ENCODE results near the gene PLAU. TPM values are rescaled to one million over a fixed set of nuclear protein-coding genes. Genes with fewer than 3 reads are reported as not detected.
A peak's percentile ranks its signal among the peaks of the same experiment; 100 is the strongest.
"Not testable (repeated sequence)": the region's sequence is repeated elsewhere in the genome, so short reads cannot be mapped to it uniquely, and the experiment has no call there.

Gene PLAU
- total RNA-seq, 1 experiment from 2014 or later, result 0.15 TPM

GRCh38 chr10:73897693-73898092 lies 13.2 kb upstream of the PLAU start:
- DNase-seq (ENCODE audit: low spot score), result no peak

- DNase-seq (ENCODE audit: low spot score), result no peak
Observed at GRCh38 chr10:73898730-73899410, 12.1 kb upstream of the PLAU start.

- peak; percentile 77 for DNase-seq (ENCODE audit: low spot score)
Observed at GRCh38 chr10:73899423-73899822, 11.5 kb upstream of the PLAU start.

- no peak for DNase-seq (ENCODE audit: low spot score)
Observed at GRCh38 chr10:73900064-73900463, 10.9 kb upstream of the PLAU start.

- no peak for DNase-seq (ENCODE audit: low spot score)
Observed at GRCh38 chr10:73901261-73901660, 9.7 kb upstream of the PLAU start.

GRCh38 chr10:73902351-73902750 lies 8.6 kb upstream of the PLAU start:
- no peak for DNase-seq (ENCODE audit: low spot score)

GRCh38 chr10:73905256-73906020 lies 5.5 kb upstream of the PLAU start:
- no peak for DNase-seq (ENCODE audit: low spot score)

GRCh38 chr10:73906524-73907447 lies 4.1 kb upstream of the PLAU start:
- no peak for DNase-seq (ENCODE audit: low spot score)

GRCh38 chr10:73907841-73908517 lies 3.0 kb upstream of the PLAU start:
- DNase-seq (ENCODE audit: low spot score), result no peak

- DNase-seq (ENCODE audit: low spot score), result no peak
Observed at GRCh38 chr10:73908853-73909539, 1.9 kb upstream of the PLAU start.

GRCh38 chr10:73909540-73910115 lies 1.3 kb upstream of the PLAU start:
- no peak for DNase-seq (ENCODE audit: low spot score)

- no peak for DNase-seq (ENCODE audit: low spot score)
Observed at GRCh38 chr10:73910401-73910763, 550 bp upstream of the PLAU start.

- no peak for DNase-seq (ENCODE audit: low spot score)
Observed at GRCh38 chr10:73911553-73912004, 647 bp downstream of the PLAU start.

- no peak for DNase-seq (ENCODE audit: low spot score)
Observed at GRCh38 chr10:73914036-73914435, 3.1 kb downstream of the PLAU start.

GRCh38 chr10:73915206-73915851 lies 4.4 kb downstream of the PLAU start:
- DNase-seq (ENCODE audit: low spot score), result no peak

- no peak for DNase-seq (ENCODE audit: low spot score)
Observed at GRCh38 chr10:73916761-73917470, 6.0 kb downstream of the PLAU start.

GRCh38 chr10:73917566-73918305 lies 6.8 kb downstream of the PLAU start:
- DNase-seq (ENCODE audit: low spot score), result no peak

GRCh38 chr10:73919481-73919880 lies 8.5 kb downstream of the PLAU start:
- DNase-seq (ENCODE audit: low spot score), result not testable (repeated sequence)

- no peak for DNase-seq (ENCODE audit: low spot score)
Observed at GRCh38 chr10:73920089-73920488, 9.2 kb downstream of the PLAU start.

Measured in HT-29 (cell line).